Astrocyte of the cerebellum (primary cell): ENCODE data around the gene TMEM132D.

Experiments used
- DNase-seq: peaks from one replicate; pipeline ENCODE4 v3.0.0-alpha.2; 2011; ENCODE audit warnings: low read depth
- H3K4me3 ChIP-seq: 2 replicates; pipeline ENCODE4 v1.5.1; 2011; ENCODE audit warnings: mild to moderate bottlenecking, low read depth, low read length, moderate library complexity
- in situ Hi-C: cut with HindIII; loops from 2 replicates; pipeline ENCODE4 v1.10.0; 2017; ENCODE audit warnings: low sequenced_read_pairs
- TF ChIP-seq, protein P1 (sequence below): IDR thresholded peaks from 2 replicates; pipeline ENCODE4 v1.5.1; 2012; ENCODE audit warnings: low read length, low read depth, moderate library complexity, mild to moderate bottlenecking; ENCODE audit errors: missing control alignments

Gene TMEM132D

DNA sequence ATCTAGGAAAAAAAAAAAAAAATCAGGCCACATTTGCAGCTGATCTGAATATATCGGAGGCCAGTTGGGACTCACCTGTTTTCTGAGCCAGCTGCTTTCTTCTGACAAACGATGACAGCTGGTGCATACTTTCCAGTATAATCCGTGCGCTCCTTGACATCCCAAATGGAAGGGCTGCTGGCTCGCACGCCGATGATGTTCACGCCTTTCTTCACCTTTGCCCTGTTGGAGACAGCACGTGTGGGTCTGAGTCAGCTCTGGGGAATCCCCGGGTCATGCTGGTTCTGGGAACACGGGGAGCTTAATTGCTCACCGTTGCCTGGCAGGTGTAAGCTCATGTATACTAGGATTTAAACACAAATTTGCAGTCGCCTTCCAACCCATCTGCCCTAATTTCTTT, 372.8 kb downstream of the TMEM132D start:
- no peak for DNase-seq
- in situ Hi-C loops = no loop called here
- TF ChIP-seq, protein P1, sequence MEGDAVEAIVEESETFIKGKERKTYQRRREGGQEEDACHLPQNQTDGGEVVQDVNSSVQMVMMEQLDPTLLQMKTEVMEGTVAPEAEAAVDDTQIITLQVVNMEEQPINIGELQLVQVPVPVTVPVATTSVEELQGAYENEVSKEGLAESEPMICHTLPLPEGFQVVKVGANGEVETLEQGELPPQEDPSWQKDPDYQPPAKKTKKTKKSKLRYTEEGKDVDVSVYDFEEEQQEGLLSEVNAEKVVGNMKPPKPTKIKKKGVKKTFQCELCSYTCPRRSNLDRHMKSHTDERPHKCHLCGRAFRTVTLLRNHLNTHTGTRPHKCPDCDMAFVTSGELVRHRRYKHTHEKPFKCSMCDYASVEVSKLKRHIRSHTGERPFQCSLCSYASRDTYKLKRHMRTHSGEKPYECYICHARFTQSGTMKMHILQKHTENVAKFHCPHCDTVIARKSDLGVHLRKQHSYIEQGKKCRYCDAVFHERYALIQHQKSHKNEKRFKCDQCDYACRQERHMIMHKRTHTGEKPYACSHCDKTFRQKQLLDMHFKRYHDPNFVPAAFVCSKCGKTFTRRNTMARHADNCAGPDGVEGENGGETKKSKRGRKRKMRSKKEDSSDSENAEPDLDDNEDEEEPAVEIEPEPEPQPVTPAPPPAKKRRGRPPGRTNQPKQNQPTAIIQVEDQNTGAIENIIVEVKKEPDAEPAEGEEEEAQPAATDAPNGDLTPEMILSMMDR = no peak
- H3K4me3 ChIP-seq = no peak overlapping the region

DNA sequence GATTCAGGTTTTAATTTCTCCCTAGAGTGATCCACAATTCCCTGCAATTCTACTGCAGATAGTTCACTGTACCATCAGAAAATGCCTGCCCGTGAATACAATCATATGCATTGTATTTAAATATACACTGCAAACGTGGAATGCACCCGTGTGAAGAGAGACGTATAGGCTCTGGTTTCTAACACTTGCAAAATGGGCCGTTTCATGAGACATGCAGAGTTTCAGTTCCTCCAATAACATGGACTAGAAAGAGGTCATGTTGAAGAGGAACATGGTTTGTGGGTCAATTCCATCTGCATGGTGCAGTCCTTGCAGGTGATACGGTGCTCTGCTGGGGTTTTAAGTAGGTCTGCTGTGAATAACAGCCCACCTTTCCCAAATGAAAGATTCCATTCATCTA, 373.3 kb downstream of the TMEM132D start:
- no peak for DNase-seq
- in situ Hi-C loops = no loop called here
- TF ChIP-seq, protein P1 = no peak
- H3K4me3 ChIP-seq = no peak overlapping the region

DNA sequence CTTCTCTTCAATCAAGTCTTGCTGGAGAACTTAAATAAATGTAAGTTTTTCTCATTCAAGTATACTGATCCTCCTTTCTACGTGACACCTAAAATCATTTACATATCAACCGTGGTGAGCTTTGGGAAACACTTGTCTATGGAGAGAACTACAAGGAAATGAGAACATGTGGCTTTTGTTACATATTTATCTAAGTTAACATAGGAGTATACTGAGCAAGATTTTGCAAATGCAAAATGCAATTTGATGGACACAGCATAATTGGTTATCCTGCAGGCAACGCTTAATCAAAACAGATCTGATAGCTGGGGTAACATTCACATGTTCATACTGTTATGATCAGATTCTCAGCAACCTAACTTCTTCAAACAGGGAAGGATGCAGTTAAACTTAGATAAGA, 376.3 kb downstream of the TMEM132D start:
- no peak overlapping the region for H3K4me3 ChIP-seq
- in situ Hi-C loops = no loop called here
- no peak for DNase-seq
- TF ChIP-seq, protein P1 = no peak

DNA sequence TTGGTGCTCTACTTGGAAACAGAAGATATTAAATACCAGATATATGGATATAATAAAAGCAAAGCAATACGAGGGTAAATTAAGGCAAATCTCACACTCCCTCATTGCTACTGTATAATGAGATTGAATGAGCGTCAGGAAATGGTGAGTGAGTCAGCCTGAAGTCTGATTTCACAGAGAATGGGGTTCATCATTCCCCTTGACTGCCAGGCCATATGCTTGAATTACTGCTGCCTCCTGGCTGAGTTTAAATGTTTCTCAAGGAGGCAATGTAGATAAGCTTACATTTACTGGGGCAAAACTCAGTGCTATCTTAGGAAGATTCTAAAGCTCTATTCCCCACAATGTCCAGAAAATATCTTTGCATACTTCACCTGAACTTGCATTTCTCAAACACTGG, 380.2 kb downstream of the TMEM132D start:
- no peak overlapping the region for H3K4me3 ChIP-seq
- TF ChIP-seq, protein P1 = no peak
- in situ Hi-C loops = no loop called here
- DNase-seq = no peak

DNA sequence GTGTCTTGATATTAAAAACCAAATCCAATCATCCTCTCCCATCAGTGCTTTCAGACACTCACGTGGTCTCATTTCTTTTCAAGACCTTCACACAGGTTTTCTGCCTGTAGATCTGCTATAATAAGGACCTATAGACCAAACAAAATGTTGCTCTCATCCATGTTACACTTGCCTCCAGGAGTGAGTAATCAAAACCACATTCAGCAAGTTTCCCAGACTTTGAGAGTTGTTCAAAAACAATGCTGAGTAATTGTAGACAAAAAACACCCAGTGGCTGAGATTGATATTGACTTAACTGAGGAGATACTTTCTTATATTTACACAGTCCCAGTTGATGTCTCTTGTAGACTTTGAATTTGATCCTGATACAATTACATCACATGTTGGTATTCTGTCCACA, 383.1 kb downstream of the TMEM132D start:
- in situ Hi-C loops = no loop called here

DNA sequence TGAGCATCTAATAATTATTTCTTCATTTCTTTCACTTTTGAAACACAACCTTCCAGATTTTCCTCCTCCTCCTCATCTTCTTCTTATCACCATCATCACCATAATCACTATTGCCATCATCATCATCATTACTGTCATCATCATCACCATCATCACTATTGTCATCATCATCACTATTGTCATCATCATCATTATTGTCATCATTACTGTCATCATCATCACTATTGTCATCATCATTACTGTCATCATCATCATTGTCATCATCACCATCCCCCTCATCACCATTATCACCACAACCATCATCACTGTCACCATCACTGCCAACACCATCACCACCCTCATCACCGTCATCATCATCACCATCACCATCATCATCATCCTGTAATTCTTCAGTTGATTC, 400.0 kb downstream of the TMEM132D start:
- in situ Hi-C loops = no loop called here
- no peak for DNase-seq
- TF ChIP-seq, protein P1 = no peak
- no peak overlapping the region for H3K4me3 ChIP-seq

More for the DNA sequence above, 383.1 kb downstream of the TMEM132D start:
- no peak overlapping the region for H3K4me3 ChIP-seq
- DNase-seq = peak; percentile 24
- TF ChIP-seq, protein P1 = no peak

DNA sequence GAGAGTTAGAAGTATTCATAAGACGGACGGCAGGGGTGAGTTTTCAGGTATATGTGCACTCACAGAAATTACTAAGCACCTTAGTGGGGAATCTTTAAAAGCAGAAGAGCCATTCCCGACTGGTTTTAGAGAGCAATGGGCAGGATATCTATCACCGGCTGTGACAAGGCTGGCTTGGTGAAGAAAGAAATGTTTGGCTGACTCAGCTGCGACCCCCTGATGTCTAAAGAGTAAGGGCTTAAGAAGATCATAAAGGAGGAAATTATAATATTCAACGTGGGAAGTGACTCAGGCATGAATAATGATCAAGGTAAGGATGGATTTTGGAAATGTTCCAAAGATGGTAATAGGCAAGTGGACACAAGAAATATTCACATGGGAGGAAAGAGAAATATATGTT, 407.6 kb downstream of the TMEM132D start:
- in situ Hi-C loops = no loop called here
- H3K4me3 ChIP-seq = no peak overlapping the region
- no peak for DNase-seq
- TF ChIP-seq, protein P1 = no peak
